ENCODE results near the gene KMO.

The KMO gene

DNA sequence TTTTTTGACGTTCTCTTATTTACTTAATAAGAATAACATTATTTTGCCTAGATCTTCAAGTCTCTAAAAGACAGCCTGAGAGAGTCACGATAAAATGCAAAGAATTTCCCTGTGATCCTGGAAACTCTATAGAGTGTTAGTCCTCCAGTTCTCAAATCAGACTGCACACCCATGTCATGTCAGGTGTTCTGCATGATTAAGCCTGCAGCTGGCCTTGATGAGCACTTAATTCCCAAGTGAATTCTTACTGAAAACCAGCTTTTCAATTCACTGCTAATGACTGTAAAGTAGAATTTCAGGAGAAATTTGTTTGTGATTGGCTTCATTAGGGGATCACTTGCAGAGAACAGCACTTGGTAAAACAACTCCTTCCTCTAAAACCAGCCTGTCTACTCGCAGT, 66.1 kb downstream of the KMO start:
- no peak for DNase-seq

GRCh38 chr1:241600496-241600901, 68.3 kb downstream of the KMO start:
- no peak for DNase-seq

DNA sequence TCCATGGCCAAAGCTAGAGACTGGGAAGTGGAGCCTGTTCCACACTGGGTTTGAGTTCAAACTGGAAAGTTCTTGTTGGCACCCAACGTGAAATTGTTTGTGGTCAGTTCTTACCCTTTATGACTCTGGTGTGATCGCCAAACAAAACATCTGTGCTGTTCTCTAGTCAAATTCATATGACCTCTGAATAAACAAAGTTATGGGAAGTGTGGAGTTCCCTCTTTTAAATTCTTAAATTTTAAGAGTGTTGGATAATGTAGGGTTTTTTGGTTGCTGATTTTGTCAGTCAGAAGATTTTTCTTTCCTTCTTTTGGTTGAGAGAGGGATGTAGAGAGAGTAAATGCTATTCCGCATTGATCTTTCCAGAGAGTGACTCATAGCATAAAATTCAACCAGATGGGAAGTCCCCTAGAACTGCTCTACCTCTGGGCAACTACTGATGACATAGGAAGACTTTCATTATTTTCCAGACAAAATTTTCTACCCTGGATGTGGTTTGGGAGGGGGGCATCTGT, 71.6 kb downstream of the KMO start:
- DNase-seq = no peak

DNA sequence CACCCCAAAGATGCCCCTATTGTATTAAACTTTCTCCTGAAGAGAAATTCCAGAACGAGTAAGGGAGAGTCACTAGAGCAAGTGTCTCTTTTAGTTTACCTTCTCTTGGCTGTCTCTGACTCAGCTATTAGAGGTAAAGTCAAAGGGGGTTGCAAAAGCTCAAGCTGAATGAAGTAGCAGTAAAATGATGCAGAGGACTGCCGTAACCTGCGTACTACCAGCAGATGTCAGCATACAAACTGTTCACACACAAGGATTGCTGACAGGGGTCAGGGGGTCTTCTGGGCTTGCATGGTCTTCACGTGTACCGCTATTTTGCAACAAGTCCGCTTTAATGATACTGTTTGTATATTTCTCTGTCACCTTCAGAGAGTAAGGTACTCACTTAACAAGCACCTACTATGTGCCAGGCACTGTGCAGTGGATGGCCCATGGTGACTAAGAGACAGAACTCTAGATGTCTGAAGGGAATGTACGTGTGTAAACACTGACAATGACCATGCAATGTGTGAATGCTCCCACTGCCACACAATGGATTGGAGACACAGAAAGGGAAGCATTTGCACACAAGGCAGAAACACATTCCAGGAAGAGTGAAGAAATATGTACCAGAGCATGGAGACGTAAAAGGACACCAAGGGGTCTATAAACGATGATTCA, 73.1 kb downstream of the KMO start:
- no peak for DNase-seq

- DNase-seq = no peak
These were observed 74.4 kb downstream of the KMO start for GRCh38 chr1:241606544-241606943.

- DNase-seq = no peak
These were observed 75.3 kb downstream of the KMO start for GRCh38 chr1:241607497-241607896.

GRCh38 chr1:241608379-241609033, 76.3 kb downstream of the KMO start:
- no peak for DNase-seq

DNA sequence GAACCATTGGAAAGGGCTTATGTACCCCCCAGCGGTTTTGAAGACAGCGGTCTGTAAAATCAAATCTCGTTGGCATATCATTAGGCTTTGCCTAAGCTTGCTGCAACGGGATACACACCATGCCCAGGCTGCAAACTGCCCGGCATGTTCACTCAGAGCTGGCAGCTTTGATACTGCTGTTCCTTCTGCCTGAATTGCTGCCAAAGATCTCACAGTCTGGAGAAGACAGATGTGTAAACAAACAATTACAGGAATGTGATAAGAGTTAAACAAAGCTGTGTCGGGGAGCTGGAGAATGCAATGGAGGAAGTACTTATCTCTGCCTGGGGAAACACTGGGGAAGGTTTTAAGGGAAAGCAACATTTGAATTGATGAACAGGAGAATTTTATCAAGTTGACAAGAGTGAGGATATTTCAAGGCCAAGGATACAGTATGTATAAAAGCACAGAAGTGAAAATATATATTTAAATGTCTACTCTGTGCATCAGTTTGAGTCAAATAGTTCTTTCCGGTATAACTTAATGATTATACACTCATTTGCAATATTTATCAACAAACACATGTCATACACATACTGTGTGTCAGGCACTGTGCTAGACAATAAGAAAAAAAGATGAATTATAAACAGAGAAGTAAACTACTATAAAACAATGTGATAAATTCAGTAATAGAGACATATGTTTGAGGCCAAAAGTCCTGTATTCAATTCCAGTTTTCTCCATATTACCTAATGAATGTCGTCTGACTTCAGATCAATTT, 78.1 kb downstream of the KMO start:
- no peak for DNase-seq

DNA sequence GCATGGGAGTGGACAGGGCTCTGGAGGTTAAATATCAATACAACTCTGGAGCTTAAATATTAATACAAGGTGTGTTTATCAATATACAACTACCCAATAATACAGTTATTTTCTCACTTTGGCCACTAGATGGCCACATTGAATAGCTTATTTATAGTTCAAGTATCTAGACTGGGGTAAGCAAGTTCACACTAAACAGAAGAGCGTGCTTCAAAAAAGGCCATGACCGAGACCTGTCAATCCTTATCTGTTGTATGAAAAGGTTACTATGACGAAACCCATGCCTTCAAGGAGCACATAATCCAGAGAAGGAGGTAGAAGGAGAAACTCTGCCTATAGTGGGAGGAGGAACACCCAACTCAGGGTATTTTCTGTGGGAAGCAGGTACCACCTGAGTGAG, 78.9 kb downstream of the KMO start:
- no peak for DNase-seq

- DNase-seq = no peak
These were observed 79.6 kb downstream of the KMO start for GRCh38 chr1:241611736-241612135.

DNA sequence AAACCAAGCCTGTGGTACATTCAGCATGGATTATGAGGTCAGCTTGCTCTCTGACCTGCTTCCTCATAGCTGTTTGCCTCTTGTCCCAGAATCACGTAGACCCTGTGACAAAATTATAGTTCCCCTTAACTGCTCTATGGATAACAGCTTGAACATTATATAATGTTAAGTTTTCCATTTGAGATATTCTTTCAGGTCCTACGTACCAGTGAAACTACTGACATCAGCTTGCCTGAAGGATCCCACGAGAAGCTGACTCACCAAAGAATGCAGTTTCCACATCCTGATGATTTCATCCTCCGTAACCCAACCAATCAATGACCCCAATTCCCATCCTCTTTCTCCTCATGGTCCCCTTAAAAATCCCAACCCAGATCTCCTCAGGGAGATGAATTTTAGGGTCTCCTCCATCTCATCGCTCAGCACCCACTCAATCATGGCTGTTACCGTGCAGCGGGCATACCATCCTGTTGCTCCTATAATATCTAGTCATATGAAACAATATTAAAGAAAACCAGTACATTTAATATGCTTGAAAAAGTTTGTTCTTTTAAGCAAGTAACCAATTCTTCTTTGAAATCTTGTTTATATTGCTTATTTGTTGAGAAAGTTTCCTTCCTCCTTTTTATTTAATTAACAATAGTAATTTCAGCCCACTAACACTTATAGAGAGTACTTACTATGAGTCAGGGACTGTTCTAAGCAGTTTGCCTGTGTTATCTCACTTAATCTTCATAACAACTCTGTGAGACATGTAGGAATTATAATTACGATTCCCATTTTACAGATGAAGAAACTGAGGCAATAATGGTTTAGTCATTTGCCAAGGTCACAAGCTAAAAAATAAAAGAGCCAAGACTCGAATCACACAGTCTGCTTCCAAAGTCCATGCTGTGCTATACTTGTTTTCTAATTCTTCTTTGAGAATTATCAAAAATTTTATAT, 80.6 kb downstream of the KMO start:
- DNase-seq = no peak

GRCh38 chr1:241614144-241614543, 82.0 kb downstream of the KMO start:
- DNase-seq = no peak

GRCh38 chr1:241614572-241614971, 82.4 kb downstream of the KMO start:
- DNase-seq = no peak

DNA sequence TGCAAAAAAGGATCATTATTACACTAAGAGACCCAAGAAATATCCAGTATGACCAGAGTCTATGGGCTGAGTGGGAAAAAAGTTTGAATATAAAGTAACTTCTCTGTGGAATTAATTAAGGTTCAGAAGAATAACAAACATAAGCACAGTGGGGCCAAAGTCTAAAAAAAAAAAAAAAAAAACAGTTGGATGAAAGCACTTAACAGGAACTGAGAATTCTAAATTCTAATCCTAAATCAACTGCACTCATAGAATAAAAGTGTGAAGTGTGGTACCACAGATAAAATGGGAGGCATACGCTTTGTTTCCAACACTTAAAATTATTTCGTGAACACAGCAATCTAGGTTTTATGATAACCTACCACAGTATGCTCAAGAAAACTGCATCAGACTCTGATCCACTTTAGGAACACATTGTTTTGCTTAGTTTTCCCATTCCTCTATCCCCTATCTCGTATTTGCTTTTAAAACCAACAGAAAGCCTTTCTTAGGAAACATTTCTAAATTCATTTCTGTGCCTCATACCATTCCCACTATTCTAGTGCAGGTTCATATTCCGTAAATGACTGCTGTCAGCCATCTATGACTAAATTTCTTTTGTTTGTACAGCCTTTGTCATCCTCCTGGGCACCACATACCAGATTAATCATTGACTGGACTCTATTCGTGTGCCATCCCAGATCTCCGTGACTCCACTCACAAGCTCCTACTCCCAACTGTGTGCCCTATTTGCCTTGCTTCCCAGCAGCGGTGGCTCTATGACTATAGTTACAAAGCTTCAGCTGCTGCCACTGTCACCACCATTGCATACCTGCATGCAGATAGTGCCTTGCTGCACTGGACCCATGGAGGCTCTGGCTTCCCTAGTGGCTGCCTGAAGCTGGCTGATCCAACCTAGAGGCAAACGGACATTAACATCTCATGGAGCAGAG, 83.1 kb downstream of the KMO start:
- no peak for DNase-seq

DNA sequence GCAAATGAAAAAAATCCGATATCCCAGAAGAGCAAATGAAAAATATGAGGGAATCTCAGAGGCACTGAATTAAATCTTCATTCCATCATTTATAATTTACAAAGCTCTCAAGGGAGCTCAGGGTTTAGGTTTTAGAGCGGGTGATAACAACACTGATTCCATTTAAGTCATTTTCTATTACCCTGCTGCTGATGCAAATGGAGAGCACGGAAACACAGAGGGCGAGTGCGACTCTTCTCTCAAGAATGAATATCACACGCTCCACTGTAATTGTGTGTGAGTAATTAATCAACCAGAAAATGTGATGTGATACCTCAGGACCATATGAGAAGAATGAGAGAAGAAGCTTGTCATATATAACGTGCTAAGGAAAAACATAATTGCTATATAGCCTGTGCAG, 85.2 kb downstream of the KMO start:
- DNase-seq = no peak

GRCh38 chr1:241622669-241623068, 90.5 kb downstream of the KMO start:
- no peak for DNase-seq

DNA sequence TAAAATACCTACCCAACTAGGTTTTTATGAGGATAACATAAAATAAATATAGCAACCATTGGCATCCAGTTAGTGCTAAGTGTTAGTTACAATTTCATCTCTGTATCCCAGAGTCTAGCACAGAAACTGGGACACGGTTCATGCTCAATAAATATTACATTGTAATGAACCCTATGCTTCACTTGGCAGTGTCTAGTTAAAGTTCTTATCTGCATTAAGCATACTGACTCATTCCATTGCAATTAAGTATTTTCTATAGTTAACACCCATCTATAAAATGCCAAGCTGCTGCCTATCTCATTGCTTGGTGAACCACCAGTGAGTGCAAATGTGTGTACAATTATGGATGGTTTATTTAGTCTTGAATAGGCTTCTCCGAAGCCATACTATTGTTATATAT, 92.8 kb downstream of the KMO start:
- no peak for DNase-seq

- DNase-seq = no peak
These were observed 95.5 kb downstream of the KMO start for GRCh38 chr1:241627453-241628259.

- DNase-seq = no peak
These were observed 97.8 kb downstream of the KMO start for GRCh38 chr1:241630005-241630404.

- DNase-seq = no peak
These were observed 98.3 kb downstream of the KMO start for GRCh38 chr1:241630476-241630875.

DNA sequence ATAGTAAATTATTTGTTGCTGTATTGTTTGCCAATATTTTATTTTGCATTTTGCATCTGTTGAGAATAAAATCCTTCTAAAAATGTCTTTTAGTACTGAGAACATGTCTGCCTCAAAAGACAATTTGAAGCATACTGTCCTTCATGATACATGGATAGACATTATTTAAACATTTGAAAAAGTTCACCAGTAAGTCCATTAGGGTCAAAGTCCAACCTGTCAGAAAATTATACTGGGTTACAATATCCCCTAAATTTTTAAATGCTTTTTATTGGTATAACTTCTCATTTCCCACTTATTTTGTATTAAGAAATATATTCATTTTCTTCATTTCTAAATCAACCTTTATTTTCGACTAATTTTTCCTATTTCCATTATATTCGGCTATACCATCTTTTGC, 98.7 kb downstream of the KMO start:
- DNase-seq = no peak
